ENCODE measurements around the gene CARD9. TPM values are rescaled to one million over a fixed set of nuclear protein-coding genes. Genes with fewer than 3 reads are reported as not detected.

CARD9 gene
- total RNA-seq, 1 donor from 2014 or later = 0.59 TPM

DNA sequence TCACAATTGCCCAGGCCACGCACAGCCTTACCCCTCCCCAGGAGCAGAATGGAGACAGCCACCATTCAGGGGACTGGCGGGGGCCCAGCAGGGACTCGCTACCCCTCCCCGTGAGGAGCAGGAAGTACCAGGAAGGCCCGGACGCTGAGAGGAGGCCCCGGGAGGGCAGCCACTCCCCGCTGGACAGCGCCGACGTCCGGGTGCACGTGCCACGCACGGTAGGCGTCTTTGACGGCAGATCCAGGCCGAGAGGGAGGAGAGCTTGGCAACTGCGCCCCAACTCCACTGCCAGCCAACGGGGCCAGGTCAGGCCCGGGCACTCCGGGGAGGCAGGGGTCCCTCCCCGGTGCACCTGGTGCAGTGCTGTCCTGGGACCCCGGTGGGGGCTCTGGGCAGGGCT lies 23.9 kb downstream of the CARD9 start:
- DNase-seq (ENCODE audit: low read depth, low spot score) = no peak

DNA sequence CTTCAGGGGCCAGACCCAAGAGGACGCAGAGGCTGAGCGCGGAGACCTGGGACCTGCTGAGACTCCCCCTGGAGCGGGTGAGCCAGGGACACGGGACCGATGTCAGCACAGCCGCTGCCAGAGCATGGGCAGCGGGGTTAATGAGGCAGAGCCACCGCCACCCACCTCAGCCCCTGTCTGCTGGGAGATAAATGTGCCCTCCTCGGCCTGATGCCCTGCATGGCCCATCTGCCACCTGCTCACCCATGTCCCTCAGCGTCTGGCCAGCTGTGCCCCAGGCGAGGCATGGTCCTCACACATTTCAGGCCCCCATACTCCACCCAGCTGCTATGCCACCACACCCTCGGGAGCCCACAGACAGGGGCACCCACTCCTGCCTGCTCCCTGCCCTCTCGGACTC lies 24.8 kb downstream of the CARD9 start:
- no peak for DNase-seq (ENCODE audit: low read depth, low spot score)

DNA sequence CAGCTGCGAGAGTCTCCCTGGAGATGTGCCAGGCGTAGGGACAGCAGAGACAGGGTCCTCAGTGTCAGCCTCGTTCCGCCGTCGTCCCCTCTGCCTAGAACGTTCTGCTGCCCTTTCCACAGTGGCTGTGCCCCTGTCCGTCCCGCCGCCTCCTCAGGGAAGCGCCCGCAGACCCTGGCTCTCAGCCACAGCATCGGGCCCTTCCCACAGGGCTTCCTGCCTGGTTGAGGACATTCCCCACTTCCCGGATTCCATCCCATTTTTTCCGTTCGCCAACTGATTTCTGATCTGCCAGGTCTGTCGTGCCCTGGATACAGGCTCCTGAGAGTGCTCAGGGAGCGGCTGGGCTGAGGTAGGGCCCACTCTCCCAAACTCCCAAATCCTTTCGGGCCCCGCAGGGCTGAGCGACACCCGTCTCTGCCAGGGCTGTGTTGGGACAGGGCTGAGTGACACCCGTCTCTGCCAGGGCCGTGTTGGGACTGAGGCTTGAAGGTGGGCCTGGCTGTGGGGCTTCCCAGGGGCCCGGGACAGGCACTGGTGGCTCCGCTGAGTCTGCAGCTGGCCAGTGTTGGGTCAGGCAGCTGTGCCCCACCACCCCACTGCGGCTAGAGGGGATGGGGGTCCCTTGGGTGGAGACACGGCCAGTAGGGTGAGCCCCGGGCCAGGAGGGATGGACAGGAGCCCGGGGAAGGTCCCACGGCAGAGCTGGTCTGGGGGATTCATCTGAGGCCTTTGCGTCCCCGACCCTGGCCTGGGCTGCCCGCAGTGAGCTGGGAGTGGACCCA lies 25.8 kb downstream of the CARD9 start:
- DNase-seq (ENCODE audit: low read depth, low spot score) = no peak

DNA sequence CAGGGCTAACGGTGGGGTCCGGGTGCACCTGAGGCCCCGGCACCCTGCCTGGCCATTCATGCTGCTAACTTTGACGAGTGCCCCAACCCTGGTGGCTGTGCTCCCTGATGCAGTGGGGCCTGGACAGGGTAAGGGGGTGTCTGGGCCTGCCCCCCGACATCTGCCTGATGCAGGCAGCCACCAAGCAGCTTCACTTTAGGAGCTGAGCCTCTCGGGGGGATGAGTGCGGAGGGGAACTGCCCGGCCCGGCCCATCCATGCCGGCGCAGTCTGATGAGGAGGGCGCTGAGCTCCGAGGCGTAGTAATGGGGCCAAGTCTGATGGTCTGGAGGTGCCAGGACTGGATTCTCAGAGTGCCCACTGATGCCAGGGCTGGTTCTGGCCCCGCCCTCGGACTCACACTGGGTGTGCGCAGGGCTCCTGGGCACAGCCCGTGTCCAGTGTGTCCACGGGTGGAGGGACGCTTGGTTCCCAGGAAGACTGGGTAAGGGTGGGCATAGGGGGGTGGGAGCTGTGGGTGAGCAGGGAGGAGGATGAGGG lies 26.5 kb downstream of the CARD9 start:
- DNase-seq (ENCODE audit: low read depth, low spot score) = no peak

DNA sequence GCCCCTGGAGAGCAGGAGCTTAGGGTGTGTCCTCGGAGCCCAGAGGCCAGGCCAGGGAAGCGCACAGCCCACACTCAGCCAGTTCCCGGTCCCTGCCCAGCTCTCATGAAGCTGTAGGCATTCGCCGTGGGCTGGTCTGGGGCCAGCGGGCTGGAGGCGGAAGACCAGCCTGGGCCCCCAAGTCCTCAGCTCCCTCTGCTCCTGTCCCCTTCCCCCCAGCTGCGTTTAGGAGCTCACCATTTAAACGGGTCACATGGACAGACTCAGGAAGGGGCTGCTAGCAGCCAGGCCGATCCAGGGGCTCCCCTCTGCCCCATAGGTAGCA lies 27.4 kb downstream of the CARD9 start:
- no peak for DNase-seq (ENCODE audit: low read depth, low spot score)

DNA sequence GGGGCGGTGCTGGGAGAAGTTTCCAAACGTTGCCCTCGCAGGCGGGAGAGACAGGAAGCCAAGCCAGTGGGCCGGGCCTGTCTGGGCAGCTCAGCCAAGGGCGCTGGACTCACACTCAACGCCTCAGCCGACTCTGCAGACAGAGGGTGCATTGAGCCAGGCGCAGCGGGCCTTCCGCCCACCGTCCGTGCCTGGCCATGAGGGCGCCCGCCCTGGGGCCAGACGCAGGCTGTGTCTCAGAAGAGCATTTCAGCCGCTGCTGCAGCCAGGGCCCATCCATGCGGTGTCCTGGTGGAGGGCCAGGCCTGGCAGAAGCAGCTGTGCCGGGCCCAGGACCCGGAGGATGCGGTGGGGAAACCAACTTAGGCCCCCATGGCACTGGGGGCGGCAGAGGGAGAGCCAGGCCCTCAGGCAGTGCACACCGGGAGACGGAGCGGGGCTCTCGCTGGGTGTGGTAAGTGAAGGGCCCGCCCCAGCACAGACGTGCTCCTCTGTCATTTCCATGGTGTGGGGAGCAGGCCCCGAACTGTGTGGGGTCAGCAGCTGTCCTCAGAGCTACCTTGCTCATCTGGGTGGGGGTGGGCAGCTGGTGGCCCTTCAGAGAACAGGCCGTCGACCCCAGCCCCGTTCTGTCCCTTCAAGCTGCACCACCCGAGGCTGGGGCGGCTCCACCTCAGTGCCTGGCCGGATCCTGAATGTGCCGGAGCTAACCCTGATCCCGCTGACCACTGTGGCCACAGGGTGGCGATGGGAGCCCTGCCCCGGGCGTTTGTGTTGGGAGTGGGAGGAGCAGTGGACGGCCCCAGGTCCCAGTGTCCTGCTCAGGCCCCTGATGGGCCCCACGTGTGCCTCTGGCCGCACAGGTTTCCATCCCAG lies 27.9 kb downstream of the CARD9 start:
- DNase-seq (ENCODE audit: low read depth, low spot score) = no peak

DNA sequence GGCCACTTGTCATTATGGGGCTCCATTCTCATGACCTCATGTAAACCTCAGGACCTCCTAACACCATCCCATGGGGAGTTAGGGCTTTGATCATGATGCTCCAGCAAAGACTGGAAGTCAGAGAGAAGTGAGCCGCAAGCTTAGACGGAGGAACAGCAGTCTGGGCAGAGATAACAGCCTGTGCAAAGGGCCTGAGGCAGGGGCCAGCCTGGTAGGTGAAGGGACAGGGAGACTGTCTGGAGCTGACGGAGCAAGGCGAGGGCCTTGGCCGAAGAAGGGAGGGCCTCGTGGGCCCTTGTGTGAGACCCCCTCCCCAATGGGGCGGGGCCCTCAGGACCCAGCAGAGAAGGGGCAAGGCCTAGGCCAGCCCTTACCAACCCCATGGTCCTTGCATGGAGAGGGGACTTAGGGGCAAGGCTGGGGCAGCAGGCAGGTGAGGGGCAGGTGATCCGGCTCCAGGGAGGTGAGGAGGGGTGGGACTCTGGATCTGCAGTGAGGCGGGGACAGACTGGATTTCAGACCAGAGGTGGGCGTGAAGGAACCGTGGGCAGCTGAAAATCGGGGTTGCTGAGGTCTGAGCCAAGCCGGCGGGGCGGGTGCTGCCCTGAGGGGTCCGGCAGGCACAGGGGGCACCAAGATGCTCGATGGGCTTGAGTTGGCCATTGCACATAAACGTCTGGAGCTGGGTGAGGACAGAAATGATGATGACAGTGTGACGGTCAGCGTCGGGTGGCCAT lies 28.8 kb downstream of the CARD9 start:
- DNase-seq (ENCODE audit: low read depth, low spot score) = no peak

DNA sequence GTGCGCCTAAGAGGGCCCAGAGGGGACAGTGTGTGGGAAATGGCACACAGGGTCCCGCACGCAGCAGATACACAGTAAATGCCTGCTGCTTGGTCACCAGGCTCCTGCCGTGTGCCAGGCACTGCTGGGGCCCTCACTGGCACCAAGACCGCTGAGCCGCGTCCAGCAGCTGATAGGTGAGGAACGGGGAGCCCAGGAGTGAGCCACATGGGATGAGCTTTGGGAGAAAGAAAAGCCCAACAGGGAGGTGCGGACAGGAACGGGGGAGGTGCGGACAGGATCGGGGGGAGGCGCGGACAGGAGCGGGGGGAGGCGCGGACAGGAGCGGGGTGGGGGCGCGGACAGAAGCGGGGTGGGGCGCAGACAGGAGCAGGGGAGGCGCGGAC lies 29.6 kb downstream of the CARD9 start:
- DNase-seq (ENCODE audit: low read depth, low spot score) = no peak

DNA sequence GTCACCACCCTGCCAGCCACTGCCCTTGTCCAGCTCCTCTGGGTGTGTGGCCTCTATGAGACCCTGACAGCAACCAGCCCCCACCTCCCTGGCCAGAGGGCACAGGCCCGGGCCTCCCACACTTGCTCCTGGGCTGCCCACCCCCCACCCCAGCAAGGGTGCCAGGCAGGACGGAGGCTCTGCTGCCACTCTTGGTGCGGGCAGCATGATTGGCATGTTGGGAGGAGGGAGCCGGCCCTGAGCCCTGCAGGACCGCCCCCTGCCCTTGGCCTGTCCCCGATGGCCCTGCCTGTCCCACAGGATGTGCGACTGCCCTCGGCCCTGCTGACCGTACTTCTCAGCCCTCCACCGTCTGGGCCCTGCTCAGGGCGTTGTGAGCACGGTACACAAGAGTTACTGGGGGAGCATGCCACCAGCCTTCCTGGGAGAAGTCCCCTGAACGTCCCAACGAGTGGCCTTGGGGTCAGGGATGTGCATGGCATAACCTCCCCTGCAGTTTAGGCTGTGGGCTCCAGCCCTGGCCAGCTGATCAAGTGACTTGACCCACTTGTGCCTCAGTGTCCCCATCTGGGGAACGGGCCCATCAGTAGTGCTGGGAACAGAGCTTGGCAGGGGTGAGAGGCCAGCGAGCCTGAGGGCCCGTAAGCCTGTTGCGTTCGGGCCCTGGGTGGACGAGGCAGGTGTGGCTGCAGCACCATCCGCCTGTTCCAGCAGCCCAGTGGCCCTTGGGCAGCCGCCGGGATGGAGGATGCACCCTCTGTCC lies 30.2 kb downstream of the CARD9 start:
- no peak for DNase-seq (ENCODE audit: low read depth, low spot score)

DNA sequence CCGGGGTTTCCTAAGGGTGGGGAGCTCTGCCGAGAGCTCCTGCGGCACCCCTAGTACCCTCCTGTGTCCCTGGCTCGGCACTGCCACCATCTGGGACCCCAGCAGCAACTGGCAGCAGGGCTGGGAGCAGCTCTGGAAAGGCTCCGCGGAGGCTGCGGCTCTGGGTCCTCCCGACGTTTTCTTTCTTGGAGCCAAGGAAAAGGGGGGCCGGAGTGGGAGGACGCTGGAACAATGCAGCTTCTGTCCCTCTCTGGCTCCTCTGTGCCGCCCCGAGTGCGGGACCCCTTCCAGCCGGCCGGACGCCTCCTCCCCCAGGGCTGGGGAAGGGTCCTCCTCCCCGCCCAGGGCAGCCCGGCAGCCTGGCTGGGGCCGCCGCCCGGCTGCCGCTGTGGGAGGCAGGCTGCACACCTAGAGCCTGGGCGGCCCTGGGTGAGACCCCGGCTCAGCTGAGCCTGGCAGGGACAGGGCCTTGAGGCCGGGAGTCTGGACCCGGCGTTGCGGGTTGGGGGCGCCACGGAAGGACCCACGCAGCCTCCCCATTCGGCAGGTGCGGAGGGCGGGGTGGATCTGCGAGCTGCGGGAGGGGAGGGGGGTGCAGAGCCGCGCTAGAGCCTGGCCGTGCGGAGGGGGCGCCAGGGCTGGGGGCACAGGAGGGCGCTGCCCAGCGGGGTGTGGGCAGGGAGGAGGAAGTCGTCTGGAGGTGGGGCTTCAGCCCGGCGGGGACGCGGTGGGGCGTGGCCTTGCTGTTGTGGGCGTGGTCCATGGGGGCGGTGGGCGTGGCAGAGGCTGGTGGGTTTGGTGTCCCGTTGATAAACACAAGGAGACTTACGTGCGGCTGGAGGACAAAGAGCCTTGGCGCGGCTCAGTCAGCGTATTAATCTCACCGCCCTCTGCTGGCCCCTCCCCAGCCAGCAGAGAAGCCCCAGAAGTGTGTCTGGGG lies 31.0 kb downstream of the CARD9 start:
- peak; percentile 47 for DNase-seq (ENCODE audit: low read depth, low spot score)

DNA sequence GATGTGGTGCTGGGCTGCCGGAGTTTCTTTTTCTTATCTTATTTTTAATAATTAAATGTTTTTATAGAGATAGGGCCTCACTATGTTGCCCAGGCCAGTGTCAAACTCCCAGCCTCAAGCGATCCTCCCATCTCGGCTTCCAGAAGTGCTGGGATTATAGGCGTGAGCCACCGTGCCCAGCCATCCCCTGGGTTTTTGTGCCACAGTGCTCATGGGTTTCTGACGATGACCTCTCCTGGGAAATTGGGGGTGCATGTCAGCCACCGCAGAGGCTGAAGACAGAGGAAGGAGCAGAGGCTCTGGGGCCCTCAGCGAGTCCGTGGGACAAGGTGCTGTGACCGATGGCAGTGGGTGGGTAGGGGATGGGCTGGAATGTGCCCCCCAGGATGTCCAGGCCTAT lies 31.7 kb downstream of the CARD9 start:
- DNase-seq (ENCODE audit: low read depth, low spot score) = no peak

DNA sequence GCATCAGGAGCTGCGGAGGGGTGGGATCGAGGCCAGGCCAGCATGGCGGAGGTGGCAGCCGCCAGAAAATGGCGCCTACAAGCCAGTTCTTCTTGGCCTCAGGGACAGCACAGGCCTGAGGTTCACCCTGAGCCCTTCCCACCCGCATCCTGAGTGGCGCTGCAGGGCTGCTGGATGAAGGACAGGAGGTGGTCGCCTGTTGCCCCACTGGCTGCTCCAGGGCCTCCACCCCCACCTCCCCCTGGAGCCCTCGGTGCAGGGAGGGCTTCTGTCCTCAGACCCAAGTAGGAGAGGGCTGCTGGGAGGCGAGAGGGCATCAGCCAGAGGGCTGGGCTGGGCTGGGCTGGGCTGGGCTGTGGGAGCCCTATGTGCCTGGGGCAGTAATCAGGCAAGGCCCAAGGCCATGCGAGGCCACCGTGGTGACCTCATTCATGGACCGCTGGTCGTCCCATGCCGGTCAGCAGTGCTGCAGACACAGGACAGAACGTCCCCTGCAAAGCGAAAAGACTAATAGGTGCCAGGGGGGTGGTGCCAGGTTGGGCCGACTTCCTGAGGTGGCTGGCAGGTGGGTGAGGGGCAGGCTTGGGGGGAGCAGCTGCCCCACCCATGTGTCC lies 32.3 kb downstream of the CARD9 start:
- DNase-seq (ENCODE audit: low read depth, low spot score) = no peak

DNA sequence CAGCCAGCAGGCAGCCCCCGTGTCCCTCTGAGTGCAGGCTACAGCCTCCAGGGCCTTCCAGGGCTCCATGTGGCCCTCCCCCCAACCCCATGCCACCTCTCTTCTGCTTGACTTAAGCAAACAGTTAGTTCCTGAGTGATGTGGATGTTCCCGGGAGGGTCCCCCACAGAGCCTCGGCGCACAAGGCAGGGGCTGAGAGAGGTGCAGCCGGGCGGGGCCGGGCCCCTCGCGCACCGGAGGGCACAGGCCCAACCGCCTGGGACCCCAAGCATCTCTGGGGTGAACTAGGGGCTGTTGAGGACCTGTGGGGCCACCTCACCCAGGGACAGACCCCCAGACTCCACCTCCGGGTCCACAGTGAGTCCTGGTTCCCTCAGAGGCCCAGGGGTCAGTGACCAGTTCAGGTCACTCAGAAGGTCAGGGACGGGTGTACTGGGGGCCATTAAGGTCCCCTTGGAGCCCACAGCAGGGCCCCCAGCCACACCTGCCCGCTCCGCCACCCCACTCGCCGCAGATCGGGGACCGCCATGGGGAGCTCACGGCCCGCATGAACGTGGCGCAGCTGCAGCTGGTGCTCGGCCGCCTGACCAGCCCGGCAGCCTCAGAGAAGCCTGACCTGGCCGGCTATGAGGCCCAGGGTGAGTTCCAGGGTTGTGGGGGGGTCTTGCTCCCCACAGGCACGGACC lies 33.0 kb downstream of the CARD9 start:
- DNase-seq (ENCODE audit: low read depth, low spot score) = no peak

DNA sequence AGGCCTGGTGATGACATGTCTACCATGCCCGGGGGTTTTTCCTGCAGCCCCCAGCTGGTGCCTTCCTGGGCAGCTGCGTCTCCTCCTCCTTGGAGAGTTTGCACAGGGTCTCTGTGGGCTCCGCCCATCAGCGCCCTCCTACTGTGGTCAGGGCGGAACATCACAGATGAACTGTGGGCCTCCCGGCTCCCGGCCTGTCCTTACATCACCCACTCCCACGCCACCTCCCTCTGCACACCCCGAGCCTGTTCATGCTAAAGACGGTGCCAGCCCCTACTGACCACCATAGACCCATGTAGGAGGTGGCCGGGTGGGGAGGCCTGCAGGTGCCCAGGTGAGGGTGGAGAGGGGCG lies 33.5 kb downstream of the CARD9 start:
- DNase-seq (ENCODE audit: low read depth, low spot score) = no peak

DNA sequence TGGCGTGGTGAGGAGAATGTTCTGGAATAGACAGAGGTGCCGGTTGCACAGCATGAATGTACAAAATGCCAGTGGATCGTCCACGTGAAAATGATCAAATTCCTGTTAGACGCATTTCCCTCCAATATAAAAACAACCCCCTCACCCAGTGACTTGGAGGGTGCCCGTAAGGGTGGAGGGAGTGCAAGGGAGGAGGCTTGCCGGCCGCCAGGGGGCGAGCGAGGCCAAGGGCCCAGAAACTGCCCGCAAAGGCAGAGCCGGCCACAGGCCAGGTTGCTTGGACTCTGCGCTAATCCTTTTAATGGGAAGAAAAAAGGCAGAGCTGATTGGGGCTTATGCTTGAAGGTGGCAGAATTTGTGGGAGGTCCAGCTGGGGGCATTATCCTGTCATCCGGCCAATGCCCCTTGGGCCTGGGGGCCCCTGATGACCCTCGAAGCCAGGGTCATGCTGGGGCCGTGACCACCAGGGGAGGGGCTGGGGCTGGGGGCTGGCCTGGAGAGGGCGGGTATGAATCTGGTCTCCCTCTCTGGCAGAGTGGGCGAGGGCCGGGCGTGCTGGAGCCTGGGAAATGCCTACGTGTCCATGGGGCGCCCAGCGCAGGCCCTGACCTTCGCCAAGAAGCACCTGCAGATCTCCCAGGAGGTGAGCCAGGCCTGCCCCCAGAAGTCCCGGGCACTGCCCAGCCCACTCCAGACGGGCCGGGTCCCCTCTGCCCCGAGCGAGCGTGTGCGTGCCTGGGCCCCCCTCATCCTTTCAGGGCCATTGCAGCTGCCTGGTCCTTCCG lies 34.1 kb downstream of the CARD9 start:
- DNase-seq (ENCODE audit: low read depth, low spot score) = peak; percentile 29

DNA sequence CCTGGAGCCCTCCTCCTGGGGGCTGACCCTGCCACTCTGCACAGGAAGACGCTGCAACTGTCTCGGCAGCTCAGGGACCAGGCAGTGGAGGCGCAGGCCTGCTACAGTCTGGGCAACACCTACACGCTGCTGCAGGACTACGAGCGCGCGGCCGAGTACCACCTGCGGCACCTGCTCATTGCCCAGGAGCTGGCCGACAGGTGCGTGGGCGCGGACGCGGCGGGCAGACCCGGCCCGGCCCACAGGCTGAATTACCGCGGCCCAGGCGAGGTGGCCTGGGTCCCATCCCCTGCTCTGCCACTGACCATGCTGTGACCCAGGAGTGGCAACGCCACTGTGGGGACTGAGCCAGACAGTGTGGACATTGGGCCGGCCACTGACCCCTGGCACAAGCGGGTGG lies 35.0 kb downstream of the CARD9 start:
- DNase-seq (ENCODE audit: low read depth, low spot score) = no peak

DNA sequence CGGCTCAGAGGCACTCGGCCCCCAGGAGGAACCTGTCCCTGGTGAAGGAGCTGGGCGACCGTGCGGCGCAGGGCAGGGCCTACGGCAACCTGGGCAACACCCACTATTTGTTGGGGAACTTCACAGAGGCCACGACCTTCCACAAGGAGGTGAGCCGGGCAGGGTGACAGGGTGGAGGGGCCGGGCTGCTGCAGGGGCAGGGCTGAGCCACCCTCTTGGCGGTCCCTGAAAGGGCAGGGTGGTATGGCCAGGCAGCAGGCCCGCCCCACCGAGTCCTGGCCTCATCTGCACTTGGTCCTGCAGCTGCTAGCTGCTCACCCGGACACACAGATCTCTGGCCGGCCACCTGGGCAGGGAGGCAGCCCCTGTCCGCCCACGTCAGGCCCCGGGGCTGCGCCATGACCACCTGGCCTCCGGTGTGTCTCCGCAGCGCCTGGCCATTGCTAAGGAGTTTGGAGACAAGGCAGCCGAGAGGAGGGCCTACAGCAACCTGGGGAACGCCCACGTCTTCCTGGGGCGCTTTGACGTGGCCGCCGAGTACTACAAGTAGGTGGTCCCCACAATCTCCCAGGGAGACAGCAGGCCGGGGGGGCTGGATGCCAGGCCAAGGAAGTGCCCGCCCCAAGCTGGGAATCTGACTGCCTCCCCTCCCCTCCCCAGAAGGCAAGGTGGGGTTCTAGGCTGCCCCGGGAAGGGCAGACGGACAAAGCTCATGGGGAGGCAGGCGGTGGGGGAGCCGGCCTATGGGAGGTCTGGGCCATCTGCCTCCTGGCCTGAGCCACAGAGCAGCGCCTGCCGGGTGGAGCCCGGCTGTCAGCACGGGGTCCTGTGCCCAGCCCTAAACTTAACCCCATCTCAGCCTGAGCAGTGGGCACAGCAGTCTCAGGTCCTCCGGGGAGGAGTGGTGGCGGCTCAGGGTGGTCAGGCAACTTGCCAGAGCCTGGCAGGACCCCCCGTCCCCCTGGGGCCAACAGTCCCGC lies 35.8 kb downstream of the CARD9 start:
- no peak for DNase-seq (ENCODE audit: low read depth, low spot score)
